DOHH2 (cell line): ENCODE measurements around the gene GRID1.

Source experiments
- CTCF ChIP-seq: fragments of 200-600 bp; sonication (generic); IDR thresholded peaks from one replicate; pipeline ENCODE4 v1.5.1; 2014; ENCODE audit warnings: antibody characterized with exemption, mild to moderate bottlenecking, low read depth, low read length; ENCODE audit not compliant: poor library complexity, severe bottlenecking
- EZH2phosphoT487 ChIP-seq: fragments of 200-600 bp; sonication (generic); IDR thresholded peaks from 2 replicates; pipeline ENCODE4 v1.6.1; 2017; ENCODE audit warnings: borderline replicate concordance, mild to moderate bottlenecking, antibody characterized with exemption, low read length, moderate library complexity, mixed read lengths

GRCh38 chr10:86102451-86102850, 264.1 kb downstream of the GRID1 start:
- no peak for TF ChIP-seq CTCF
- no peak for TF ChIP-seq EZH2phosphoT487
